ENCODE results near the gene ATXN7L1.

DNA sequence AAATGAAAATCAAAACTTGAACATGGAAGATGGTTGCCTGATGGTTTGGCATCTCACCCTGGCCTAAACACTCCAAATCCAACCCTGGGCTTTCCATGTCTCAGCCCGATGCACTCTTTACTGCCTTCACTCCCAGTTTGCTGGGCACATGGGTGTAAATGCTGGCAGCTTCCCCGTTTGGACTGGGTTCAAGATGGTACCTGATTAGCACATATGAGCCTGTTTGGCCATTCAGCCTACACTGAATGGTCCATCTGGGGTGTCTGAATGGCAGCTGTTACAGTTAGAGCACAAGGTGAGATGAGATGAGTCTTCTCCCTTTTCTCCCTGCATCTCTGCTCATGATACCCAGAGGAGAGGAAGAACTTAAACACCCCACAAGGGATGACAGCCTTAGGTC, 37.1 kb downstream of the ATXN7L1 start:
- TF ChIP-seq, protein P1, sequence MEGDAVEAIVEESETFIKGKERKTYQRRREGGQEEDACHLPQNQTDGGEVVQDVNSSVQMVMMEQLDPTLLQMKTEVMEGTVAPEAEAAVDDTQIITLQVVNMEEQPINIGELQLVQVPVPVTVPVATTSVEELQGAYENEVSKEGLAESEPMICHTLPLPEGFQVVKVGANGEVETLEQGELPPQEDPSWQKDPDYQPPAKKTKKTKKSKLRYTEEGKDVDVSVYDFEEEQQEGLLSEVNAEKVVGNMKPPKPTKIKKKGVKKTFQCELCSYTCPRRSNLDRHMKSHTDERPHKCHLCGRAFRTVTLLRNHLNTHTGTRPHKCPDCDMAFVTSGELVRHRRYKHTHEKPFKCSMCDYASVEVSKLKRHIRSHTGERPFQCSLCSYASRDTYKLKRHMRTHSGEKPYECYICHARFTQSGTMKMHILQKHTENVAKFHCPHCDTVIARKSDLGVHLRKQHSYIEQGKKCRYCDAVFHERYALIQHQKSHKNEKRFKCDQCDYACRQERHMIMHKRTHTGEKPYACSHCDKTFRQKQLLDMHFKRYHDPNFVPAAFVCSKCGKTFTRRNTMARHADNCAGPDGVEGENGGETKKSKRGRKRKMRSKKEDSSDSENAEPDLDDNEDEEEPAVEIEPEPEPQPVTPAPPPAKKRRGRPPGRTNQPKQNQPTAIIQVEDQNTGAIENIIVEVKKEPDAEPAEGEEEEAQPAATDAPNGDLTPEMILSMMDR (IDR thresholded peaks at IDR 0.05): no peak
- TF ChIP-seq POLR2A (IDR thresholded peaks at IDR 0.05) (no peak), POLR2AphosphoS5 (IDR thresholded peaks at IDR 0.05; ENCODE audit: insufficient read depth in 1 of 2, low read depth in 1 of 2) (no peak)
